Measurements from ENCODE around the gene RNF149. TPM values are rescaled to one million over a fixed set of nuclear protein-coding genes. Genes with fewer than 3 reads are reported as not detected.

RNF149 gene
- 38.4 to 47.3 TPM (median 42.8 TPM) in 5 replicates for total RNA-seq (2022; extraction: Qiagen RNA extraction)

GRCh38 chr2:101308432-101309210 is at the start of gene RNF149:
Gene RNF149, minus strand, starts transcription at chr2:101308701. Its CDS starts 113 bp downstream, at chr2:101308588.

GRCh38 chr2:101252408-101253012 is 56.0 kb downstream of the RNF149 start, which contains the start of gene CNOT11:
Gene CNOT11, plus strand, starts transcription at chr2:101252886. Its CDS starts 79 bp downstream, at chr2:101252965.

Other genes starting within 250 kb of the RNF149 start
- 76.4 to 104 TPM (median 96.6 TPM) in 5 replicates for gene TBC1D8, start 157.3 kb downstream of the RNF149 start, total RNA-seq (2022; extraction: Qiagen RNA extraction)
- 39.1 to 50.9 TPM (median 41.0 TPM) in 5 replicates for gene CNOT11, start 55.8 kb downstream of the RNF149 start, total RNA-seq (2022; extraction: Qiagen RNA extraction)
- 8.8 to 13.5 TPM (median 12.1 TPM) in 5 replicates for gene CREG2, start 78.8 kb upstream of the RNF149 start, total RNA-seq (2022; extraction: Qiagen RNA extraction)
- gene RFX8, start 166.4 kb upstream of the RNF149 start, total RNA-seq (2022; extraction: Qiagen RNA extraction), result not detected in 5 replicates